Globus pallidus (tissue), 1 donor: Measurements from ENCODE around the gene RYR1.

ENCODE experiments used
- DNase-seq: peaks from one replicate; pipeline ENCODE4 v3.0.0-alpha.2; 2015; ENCODE audit warnings: low spot score

Gene RYR1

GRCh38 chr19:38433268-38433733 is at the start of gene RYR1:
RYR1 (plus strand) TSS chr19:38433691; CDS start chr19:38433830, 139 bp downstream.
- peak; percentile 35 for DNase-seq

- no peak for DNase-seq
These were observed 49.7 kb upstream of the RYR1 start for GRCh38 chr19:38383743-38384142.

- no peak for DNase-seq
These were observed 49.1 kb upstream of the RYR1 start for GRCh38 chr19:38384209-38385027.

DNA sequence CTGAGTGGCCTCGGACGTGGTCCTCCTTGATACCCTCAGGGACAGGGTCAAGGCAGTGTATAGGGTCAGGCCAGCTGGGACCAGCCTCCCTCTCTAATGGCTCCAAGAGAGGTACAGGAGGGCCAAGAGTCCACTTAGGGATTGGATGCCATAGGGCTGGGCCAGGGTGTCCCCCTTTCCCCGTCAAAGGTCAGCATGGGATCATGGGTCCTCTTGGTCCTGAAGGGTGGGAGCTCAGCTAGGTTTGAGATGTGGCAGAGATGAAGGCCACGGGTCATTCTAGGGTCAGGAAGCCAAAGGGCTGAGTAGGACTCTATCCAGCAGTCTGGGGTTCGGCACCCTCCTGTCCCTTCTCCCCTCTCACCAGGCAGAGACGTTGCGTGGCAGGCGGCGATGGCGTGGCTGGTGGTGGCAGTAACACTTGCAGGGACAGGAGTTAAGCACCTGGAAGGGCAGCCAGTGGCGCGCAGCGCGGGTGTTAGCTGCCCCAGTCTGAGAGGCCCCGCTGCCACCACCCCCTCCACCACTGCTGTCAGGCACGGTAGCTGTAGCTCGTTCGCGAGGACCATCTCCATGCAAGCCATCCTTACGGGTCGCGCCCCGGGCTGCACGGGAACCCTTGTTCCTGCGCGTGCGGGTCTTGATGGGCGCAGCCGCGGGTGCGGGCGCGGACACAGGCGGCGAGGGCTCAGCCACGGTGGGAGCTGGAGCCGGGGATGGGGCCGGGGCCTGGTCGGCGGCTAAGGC is 48.3 kb upstream of the RYR1 start:
- DNase-seq = no peak

- DNase-seq = no peak
These were observed 47.7 kb upstream of the RYR1 start for GRCh38 chr19:38385804-38386257.

DNA sequence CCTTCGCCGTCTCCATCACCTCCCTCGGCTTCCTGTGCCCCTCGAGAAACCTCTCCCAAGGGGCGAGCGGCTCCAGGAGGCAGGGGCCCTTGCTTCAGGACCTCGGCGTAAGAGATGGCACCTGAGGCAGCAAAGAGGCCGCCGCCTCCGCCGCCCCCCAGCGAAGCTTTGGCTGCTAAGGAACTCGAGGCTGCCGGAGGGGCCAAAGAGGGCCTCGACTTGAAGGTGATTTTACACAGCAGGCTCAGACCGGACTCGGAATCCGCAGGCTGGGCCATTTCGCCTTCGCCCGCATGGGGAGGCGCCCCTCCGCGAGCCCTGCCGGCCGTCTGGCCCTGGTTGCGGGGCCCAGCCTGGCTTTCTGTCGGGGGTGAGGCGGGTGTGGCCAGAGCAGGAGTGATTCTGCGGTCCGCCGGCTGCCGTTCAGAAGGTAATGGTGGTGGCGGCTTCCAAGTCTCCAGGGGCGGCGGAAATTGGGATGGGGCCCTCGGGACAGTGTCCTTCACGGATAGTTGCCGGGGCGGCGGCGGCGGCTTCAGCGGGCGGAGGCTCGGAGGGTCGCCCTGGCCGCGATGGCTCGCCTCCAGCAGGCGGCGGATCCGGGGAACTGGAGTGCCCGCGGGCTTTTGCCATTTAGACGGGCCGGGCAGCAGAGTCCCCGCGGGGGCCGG is 47.1 kb upstream of the RYR1 start:
- no peak for DNase-seq

- DNase-seq = no peak
These were observed 46.4 kb upstream of the RYR1 start for GRCh38 chr19:38386971-38387549.

GRCh38 chr19:38387550-38388348 is 45.7 kb upstream of the RYR1 start, which contains the start of gene GGN:
GGN (minus strand) TSS chr19:38388034; CDS start chr19:38387261, 773 bp downstream.
- DNase-seq = peak; percentile 59

DNA sequence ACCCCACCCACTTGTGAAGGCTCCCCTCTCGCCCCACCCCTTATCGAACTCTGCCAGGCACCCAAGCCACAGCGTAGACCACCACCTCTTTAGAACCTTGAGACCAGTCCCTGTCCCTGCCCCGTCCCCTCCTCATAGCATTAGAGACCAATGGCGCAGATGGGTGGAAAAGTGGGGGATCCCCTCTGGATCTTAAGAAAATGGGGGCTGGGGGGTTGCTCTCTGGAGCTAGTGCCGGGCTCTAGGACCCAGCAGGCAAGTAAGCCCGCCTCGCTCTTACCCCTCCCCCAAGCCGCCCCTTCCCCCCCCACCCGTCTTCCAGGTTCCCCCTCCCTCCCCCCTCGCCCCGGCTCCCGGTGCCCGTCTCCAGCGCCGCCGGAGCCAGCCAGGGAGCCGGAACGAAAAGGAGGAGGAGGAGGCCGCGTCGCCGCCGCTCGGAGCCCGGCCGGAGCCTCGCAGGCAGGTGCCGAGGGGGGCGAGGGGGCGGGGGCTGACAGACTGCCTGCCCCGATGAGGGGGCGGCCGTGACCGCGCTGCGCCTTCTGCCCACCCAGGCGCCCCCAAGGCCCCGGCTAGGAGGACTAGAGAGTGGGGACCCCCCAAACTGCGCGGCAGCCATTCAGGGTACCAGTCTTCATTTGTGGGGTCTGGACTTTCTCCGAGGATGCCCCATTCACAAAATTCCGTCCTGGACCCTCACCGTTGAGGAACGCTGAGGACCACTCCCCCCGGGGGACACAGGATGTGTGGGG is 45.0 kb upstream of the RYR1 start, which contains the start of gene SPRED3:
Gene SPRED3 (plus strand): TSS at position 349 of the 752 bp plus-strand sequence. CDS start 1,606 bp downstream, outside the sequence.
- peak; percentile 45 for DNase-seq

DNA sequence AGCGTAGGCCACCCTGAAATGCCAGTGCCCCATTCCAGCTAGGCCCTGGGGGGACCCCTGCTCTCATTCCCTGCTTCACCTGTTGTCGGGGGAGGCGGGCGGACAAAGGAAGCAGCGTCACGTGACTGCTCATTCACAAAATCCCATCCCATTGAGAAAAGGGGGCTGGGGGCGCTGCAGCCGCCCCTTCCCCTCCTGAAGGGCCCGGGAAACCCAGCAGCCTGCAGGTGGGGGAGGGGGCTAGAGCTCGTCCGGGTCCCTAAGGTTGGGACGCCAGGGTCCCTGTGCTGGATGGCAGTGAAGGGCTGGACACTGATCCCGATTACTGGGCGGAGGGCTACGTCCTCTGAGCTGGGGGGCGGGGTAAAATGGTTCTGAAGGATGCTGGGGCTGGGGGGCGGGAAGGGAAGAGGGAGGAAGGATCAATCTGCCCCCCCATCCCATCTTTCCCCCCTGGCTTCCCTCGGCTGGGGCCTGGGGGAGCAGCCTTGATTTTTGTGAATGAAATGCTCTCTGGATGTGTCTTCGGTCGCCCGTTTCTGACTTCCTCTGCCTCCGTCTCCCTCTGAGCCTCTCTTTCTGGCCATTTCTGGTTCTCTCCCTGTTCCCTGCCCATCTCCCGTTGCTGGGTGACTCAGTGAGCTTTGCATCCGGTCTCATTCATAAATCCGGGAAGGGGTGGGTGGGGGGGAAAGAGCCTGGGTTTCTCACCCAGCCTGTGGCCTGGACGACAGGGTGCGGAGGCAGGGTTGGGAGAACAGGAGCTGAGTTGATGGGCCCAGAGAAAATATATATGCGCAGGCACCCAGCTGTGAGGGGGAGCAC is 44.2 kb upstream of the RYR1 start:
- DNase-seq = no peak

- DNase-seq = no peak
These were observed 43.2 kb upstream of the RYR1 start for GRCh38 chr19:38389957-38390924.

DNA sequence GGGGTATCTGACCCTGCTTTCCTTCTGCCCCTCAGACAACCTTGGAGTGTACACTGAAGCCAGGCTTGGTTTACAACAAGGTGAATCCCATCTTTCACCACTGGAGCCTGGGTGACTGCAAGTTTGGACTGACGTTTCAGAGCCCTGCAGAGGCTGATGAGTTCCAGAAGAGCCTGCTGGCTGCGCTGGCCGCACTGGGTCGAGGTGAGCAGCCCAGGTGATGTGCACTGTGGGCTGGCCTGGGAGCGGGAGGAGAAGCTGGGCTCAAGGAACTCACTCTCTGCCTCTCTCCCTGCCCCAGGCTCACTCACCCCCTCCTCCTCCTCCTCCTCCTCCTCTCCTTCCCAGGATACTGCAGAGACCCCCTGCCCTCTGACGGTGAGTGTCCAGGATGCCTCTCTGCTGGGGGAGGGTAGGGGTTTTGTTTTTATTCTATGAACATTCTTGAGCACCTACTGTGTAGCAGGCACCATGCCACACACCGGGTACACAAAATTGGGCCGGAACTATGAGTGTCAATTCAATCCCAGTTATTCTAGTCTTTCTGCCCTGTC is 41.5 kb upstream of the RYR1 start:
- no peak for DNase-seq

DNA sequence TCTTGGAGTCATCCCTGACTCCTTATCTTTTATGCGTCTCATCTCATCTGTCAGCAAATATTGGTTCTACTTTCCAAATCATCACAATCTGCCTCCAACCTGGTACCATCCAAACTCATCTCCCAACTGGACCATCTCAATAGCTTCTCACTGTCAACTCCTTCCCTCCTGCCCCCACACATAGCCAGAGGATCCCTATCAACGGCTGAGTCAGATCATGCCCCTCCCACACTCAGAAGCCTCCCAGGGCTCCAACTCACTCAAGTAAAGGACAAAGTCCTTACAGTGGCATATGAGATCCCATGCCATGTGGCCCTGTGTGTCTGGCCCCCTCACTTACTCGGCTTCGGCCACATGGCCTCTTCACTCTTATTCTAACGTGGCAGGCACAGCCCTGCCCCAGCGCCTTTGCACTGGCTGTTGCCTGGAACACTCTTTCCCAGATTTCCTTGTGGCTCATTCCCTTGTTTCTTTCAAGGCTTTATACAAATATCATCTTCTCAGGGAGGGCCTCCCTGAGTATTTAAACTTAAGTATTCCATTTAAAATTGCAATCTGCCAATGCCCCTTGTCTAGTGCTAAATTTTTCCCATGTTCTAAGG is 40.7 kb upstream of the RYR1 start:
- no peak for DNase-seq

- DNase-seq = no peak
These were observed 39.0 kb upstream of the RYR1 start for GRCh38 chr19:38394488-38394887.

DNA sequence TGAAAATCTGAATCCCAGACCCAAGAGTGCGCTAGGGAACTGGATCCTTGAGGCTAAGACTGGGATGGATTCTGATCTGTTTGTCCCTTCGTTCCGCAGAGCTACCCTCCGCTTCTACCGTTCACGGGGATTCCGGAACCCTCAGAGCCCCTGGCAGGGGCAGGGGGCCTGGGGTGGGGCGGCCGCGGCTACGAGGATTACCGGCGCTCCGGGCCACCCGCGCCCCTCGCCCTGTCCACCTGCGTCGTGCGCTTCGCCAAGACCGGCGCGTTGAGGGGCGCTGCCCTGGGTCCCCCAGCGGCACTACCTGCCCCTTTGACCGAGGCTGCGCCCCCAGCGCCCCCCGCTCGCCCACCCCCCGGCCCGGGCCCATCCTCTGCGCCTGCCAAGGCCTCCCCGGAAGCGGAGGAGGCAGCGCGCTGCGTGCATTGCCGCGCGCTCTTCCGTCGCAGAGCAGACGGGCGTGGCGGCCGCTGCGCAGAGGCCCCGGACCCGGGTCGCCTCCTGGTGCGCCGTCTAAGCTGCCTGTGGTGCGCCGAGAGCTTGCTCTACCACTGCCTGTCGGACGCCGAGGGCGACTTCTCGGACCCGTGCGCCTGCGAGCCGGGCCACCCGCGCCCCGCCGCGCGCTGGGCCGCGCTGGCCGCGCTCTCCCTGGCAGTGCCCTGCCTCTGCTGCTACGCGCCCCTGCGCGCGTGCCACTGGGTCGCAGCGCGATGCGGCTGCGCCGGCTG is 37.9 kb upstream of the RYR1 start:
- no peak for DNase-seq

DNA sequence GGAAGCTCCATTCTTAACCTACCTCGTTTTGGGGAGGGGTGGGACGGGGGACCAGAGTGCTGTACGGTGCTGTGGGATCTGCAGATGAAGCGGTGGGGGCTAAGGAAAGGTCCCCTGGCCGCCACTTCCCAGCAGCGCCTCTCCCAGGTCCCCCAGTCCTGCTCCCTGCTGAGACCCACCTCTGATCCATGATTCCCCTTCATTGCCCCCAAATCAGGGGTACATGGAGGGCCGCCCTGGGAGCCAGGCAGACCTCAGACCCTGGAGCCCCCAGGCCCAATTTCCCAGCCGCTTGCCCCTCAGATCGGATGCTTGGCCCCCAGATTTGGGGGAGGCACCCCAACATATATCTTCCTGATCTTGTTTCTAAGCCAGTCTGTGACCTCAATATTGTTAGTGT is 34.4 kb upstream of the RYR1 start:
- no peak for DNase-seq

- DNase-seq = no peak
These were observed 34.0 kb upstream of the RYR1 start for GRCh38 chr19:38399537-38399936.
